ENCODE results near the gene SPTSSA. TPM values are rescaled to one million over a fixed set of nuclear protein-coding genes. Genes with fewer than 3 reads are reported as not detected.

SPTSSA gene
- total RNA-seq, 4 donors from 2014 or later, result 10.7 to 22.7 (median 16.5) TPM

- DNase-seq (ENCODE audit: low spot score in 2 of 2), result no peak
- intact Hi-C loops (cut with DNase I; ENCODE audit: low total_unique reads), result no loop called here
- no peak for TF ChIP-seq POLR2A (IDR thresholded peaks at IDR 0.05)
- TF ChIP-seq, protein P1, sequence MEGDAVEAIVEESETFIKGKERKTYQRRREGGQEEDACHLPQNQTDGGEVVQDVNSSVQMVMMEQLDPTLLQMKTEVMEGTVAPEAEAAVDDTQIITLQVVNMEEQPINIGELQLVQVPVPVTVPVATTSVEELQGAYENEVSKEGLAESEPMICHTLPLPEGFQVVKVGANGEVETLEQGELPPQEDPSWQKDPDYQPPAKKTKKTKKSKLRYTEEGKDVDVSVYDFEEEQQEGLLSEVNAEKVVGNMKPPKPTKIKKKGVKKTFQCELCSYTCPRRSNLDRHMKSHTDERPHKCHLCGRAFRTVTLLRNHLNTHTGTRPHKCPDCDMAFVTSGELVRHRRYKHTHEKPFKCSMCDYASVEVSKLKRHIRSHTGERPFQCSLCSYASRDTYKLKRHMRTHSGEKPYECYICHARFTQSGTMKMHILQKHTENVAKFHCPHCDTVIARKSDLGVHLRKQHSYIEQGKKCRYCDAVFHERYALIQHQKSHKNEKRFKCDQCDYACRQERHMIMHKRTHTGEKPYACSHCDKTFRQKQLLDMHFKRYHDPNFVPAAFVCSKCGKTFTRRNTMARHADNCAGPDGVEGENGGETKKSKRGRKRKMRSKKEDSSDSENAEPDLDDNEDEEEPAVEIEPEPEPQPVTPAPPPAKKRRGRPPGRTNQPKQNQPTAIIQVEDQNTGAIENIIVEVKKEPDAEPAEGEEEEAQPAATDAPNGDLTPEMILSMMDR (IDR thresholded peaks at IDR 0.05), result no peak
- 53 to 60% methylated on average over 2 of the region's 2 CpGs for WGBS, 2 donors
- no peak overlapping the region for H3K4me3 ChIP-seq (ENCODE audit: low read depth, poor library complexity, severe bottlenecking)
Measured at GRCh38 chr14:34465069-34465859, 3.2 kb upstream of the SPTSSA start.

DNA sequence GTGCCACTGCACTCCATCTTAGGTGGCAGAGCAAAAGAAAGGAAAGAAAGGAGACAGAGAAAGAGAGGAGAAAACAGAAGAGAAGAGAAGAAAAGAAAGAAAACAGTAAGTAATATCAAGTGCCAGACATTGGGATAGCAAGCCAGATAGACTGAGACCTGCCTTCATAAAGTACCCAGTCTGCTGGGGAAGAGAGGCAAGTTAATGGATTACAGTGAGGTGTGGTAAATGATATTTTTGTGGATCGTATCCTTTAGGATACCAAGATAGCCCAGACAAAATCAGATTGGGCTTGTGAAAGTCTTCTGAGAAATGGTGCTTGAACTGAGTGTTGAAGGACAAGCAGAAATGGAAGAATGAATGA, 1.5 kb upstream of the SPTSSA start:
- 78 to 80% methylated on average over 1 of the region's 1 CpG for WGBS, 2 donors
- no peak for TF ChIP-seq POLR2A (IDR thresholded peaks at IDR 0.05)
- TF ChIP-seq, protein P1 (IDR thresholded peaks at IDR 0.05), result no peak
- no peak overlapping the region for H3K4me3 ChIP-seq (ENCODE audit: low read depth, poor library complexity, severe bottlenecking)
- intact Hi-C loops (cut with DNase I; ENCODE audit: low total_unique reads), result no loop called here
- no peak for DNase-seq (ENCODE audit: low spot score in 2 of 2)

- peak overlapping the region; percentile 78 for H3K4me3 ChIP-seq (ENCODE audit: low read depth, poor library complexity, severe bottlenecking)
- TF ChIP-seq, protein P1 (IDR thresholded peaks at IDR 0.05), result no peak
- TF ChIP-seq POLR2A (IDR thresholded peaks at IDR 0.05), result no peak
- WGBS, 2 donors, result 1% methylated on average over 30 to 43 of the region's 45 CpGs
- intact Hi-C loops (cut with DNase I; ENCODE audit: low total_unique reads), result no loop called here
- DNase-seq (ENCODE audit: low spot score in 2 of 2), result peak; percentile 31 to 88
Measured at GRCh38 chr14:34461334-34462131, 507 bp downstream of the SPTSSA start.

- intact Hi-C loops (cut with DNase I; ENCODE audit: low total_unique reads), result no loop called here
- DNase-seq (ENCODE audit: low spot score in 2 of 2), result no peak
- 27 to 34% methylated on average over 2 of the region's 2 CpGs for WGBS, 2 donors
- H3K4me3 ChIP-seq (ENCODE audit: low read depth, poor library complexity, severe bottlenecking), result no peak overlapping the region
- no peak for TF ChIP-seq POLR2A (IDR thresholded peaks at IDR 0.05)
- TF ChIP-seq, protein P1 (IDR thresholded peaks at IDR 0.05), result no peak
Measured at GRCh38 chr14:34460841-34461240, 1.2 kb downstream of the SPTSSA start.

DNA sequence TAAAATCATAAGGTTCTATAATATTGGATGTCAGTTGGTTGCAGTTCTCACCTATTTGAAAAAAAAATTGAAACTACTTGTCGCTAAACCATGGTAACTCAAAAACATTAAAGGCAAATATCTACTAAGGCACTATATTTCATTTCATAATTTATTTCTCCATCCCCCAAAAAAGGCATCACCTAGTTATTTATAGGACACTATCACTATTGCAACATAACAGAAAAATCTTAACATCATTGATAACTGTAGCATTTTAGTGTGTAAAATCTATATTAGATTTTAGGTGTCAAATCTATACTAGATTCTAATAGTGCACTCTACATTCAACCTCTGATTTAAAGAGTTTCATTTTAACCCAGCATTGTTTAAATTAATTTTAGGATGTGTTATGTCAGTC, 1.7 kb downstream of the SPTSSA start:
- no peak for DNase-seq (ENCODE audit: low spot score in 2 of 2)
- intact Hi-C loops (cut with DNase I; ENCODE audit: low total_unique reads), result no loop called here
- no peak for TF ChIP-seq POLR2A (IDR thresholded peaks at IDR 0.05)
- TF ChIP-seq, protein P1 (IDR thresholded peaks at IDR 0.05), result no peak
- H3K4me3 ChIP-seq (ENCODE audit: low read depth, poor library complexity, severe bottlenecking), result no peak overlapping the region
- WGBS, 2 donors, result 59 to 83% methylated on average over 1 of the region's 1 CpG
